ENCODE measurements around the gene C1orf122. TPM values are rescaled to one million over a fixed set of nuclear protein-coding genes. Genes with fewer than 3 reads are reported as not detected.

C1orf122 gene
- total RNA-seq, 1 donor from 2014 or later = 16.4 TPM

DNA sequence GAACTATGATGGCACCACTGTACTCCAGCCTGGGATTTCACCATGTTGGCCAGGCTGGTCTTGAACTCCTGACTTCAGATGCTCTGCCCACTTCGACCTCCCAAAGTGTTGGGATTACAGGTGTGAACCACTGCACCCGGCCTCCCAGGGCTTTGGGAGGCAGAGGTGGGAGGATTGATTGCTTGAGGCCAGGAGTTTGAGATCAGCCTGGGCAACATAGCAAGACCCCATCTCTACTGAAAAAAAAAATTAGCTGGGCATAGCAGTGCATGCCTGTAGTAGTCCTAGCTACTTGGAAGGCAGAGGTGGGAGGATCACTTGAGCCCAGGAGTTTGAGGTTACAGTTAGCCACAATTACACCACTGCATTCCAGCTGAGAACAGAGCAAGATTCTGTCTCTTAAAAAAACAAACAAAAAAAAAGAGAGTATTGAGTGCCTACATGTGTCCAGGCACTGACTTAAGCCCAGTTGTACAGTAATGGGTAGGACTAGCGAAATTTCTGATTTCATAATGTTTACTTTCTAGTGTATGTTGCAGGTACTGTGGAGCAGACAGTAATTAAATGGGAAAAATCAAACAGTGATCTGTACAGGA, 9.7 kb upstream of the C1orf122 start:
- no peak for DNase-seq (ENCODE audit: low read depth, low spot score)

DNA sequence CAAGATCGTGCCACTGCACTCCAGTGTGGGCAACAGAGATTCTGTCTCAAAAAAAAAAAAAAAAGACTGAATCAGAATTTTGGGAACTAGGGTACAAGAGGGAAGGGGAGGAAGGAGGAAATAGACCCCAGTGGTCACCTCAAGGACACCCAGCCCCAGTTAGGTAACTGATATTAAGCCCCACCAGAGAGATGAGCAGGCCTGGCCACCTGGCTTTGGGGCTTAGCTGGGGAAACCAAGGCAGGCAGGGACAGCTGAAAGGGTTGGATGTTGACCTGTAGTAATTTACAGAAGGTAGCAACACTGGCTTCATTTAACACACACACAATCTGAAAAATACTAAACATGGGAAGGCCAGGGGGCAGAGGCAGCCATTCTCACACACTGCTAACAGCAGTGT, 5.2 kb upstream of the C1orf122 start:
- no peak for DNase-seq (ENCODE audit: low read depth, low spot score)

- DNase-seq (ENCODE audit: low read depth, low spot score) = no peak
Observed at GRCh38 chr1:37807220-37807554, 403 bp upstream of the C1orf122 start.

GRCh38 chr1:37808369-37809319, 1.1 kb downstream of the C1orf122 start:
- no peak for DNase-seq (ENCODE audit: low read depth, low spot score)

DNA sequence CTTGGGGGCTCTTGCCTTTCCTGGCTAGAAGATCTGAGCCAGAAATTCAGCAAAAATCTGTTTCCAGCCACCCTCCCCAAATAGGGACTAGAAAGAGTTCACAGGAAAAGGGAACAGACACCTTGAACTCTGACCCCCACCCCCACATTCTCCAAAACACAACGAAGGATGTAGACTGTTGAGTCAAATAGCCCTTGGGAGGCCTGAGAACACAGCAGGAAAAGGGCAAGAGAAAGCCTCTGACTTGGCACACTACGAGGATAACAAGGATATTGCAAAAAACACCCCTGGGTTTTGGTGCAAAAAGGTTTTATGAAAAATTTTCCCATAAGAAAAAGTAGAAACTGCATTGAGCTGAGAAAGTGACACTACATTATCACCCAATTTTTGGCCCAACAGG, 2.4 kb downstream of the C1orf122 start:
- no peak for DNase-seq (ENCODE audit: low read depth, low spot score)

GRCh38 chr1:37811027-37811655, 3.6 kb downstream of the C1orf122 start:
- no peak for DNase-seq (ENCODE audit: low read depth, low spot score)

- no peak for DNase-seq (ENCODE audit: low read depth, low spot score)
Observed at GRCh38 chr1:37813529-37814145, 6.0 kb downstream of the C1orf122 start.

DNA sequence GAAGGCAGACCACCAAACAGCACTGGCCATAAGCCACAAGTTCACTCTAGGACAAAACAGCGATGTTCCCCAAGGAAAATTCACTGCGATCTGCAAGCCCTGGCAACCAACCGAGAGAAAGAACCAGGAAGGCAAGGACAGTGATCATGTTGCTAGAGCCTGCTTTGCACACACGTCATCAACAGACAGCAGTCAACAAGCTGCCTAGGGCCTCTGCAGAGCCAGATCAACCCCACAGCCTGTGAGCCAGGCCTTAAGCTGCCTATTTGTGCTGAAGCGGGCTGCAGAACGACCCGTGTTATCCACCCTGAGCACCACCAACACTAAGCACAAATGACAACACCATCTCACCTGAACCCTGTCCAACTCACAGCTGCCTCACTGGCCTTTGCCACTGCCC, 6.7 kb downstream of the C1orf122 start:
- DNase-seq (ENCODE audit: low read depth, low spot score) = no peak

- DNase-seq (ENCODE audit: low read depth, low spot score) = no peak
Observed at GRCh38 chr1:37817481-37817880, 9.9 kb downstream of the C1orf122 start.

GRCh38 chr1:37821481-37821880, 13.9 kb downstream of the C1orf122 start:
- no peak for DNase-seq (ENCODE audit: low read depth, low spot score)

DNA sequence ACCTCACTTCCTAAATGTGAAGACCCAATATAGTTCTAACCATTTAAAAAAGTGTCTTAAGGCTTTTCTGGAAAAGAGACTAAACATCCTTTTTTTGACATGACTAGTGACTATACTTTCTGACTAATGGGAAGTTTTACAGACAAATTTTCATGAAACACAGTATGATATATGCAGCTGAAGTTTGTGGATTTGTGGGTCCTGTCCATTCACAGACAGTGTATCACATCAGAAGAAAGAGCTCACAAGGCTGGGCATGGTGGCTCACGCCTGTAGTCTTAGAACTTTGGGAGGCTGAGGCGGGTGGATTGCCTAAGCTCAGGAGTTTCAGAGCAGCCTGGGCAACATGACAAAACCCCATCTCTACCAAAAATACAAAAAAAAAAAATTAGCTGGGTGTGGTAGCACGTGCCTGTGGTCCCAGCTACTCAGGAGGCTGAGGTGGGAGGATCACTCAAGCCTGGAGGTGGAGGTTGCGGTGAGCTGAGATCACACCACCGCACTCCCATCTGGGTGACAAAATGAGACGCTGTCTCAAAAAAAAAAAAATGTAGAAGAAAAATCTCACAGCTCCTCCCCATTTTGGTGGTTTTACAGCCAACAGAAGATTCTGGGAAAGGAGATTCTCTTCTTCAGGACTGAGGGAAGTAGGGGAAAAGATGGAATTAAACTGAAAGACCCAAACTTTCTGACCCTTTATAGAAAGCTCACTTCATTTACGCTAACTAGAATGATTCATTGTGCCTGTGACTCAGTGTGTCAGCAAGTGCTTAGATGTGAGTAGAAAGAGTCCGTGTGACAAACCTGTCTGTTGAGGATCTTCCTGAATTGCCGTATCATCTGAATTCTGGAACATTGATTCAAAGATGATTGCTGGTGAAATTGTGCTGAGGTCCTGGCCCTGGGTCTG, 15.6 kb downstream of the C1orf122 start:
- no peak for DNase-seq (ENCODE audit: low read depth, low spot score)

GRCh38 chr1:37824001-37824400, 16.4 kb downstream of the C1orf122 start:
- no peak for DNase-seq (ENCODE audit: low read depth, low spot score)

DNA sequence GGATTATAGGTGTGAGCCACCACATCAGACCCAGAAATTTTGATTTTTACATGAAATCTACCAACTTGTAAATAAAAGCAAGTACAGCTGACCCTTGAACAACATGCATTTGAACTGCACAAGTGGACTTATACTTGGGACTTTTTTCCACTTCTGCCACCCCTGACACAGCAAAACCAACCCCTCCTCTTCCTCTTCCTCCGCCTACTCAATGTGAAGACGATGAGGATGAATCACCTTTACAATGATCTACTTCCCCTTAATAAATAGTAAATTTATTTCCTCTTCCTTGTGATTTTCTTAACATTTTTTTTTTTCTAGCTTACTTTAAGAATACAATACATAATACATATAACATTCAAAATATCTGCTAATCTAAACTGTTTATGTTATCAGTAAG, 17.9 kb downstream of the C1orf122 start:
- no peak for DNase-seq (ENCODE audit: low read depth, low spot score)

GRCh38 chr1:37828410-37829074, 21.0 kb downstream of the C1orf122 start:
- no peak for DNase-seq (ENCODE audit: low read depth, low spot score)

- DNase-seq (ENCODE audit: low read depth, low spot score) = no peak
Observed at GRCh38 chr1:37831109-37831508, 23.5 kb downstream of the C1orf122 start.

- no peak for DNase-seq (ENCODE audit: low read depth, low spot score)
Observed at GRCh38 chr1:37831809-37832208, 24.2 kb downstream of the C1orf122 start.

- no peak for DNase-seq (ENCODE audit: low read depth, low spot score)
Observed at GRCh38 chr1:37836788-37837187, 29.2 kb downstream of the C1orf122 start.

DNA sequence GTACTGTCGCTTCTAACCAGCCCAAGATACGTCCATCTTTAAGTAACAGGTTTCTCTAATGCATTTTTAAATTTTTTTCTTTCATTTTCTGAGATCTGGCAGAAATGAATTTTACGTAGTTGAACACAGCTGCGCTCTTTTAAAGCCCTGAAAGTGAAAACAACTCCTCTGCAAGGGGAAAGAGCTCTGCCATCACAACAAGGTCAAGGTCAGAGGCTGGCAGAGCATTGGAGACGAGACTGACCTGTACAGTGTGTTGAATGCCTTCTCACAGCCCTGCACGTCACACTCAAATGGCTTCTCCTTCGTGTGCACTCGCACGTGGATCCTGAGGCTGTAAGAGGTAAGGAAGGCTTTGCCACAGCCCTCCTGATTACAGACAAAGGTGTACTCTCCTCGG, 32.1 kb downstream of the C1orf122 start:
- DNase-seq (ENCODE audit: low read depth, low spot score) = no peak

- DNase-seq (ENCODE audit: low read depth, low spot score) = no peak
Observed at GRCh38 chr1:37840711-37841110, 33.1 kb downstream of the C1orf122 start.

GRCh38 chr1:37841652-37842051, 34.1 kb downstream of the C1orf122 start:
- no peak for DNase-seq (ENCODE audit: low read depth, low spot score)
